Sigmoid colon (tissue), 3 donors: ENCODE data around the gene REM2.

Experiments used
- POLR2A ChIP-seq, 2 donors: fragments of 450-650 bp; IDR thresholded peaks; one replicate each; pipeline ENCODE4 v1.6.1; 2016; ENCODE audit warnings: antibody characterized with exemption in 2 of 2, mild to moderate bottlenecking in 2 of 2, moderate library complexity in 2 of 2
- TF ChIP-seq, protein P1 (sequence below), 4 experiments: fragments of 450-650 bp in 3 of 4; fragments of 200-600 bp in 1 of 4; IDR thresholded peaks; one replicate each; pipeline ENCODE4 v1.5.1; 2016 to 2019; ENCODE audit warnings: antibody characterized with exemption in 4 of 4, mild to moderate bottlenecking in 3 of 4, moderate library complexity in 2 of 4

DNA sequence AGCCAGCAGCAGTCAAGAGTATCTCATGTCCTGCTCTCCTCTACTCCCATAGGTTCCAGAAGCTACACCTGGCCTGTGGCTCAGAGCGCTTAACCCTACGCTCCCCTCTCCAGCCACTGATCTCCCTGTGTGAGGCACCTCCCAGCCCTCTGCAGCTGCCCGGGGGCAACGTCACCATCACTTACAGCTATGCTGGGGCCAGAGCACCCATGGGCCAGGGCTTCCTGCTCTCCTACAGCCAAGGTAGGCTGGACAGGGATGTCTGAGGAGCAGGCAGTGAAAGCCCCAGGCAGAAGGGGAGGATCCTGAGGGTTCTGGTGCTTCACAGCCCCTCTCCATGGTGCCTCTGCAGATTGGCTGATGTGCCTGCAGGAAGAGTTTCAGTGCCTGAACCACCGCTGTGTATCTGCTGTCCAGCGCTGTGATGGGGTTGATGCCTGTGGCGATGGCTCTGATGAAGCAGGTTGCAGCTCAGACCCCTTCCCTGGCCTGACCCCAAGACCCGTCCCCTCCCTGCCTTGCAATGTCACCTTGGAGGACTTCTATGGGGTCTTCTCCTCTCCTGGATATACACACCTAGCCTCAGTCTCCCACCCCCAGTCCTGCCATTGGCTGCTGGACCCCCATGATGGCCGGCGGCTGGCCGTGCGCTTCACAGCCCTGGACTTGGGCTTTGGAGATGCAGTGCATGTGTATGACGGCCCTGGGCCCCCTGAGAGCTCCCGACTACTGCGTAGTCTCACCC lies 7.8 kb upstream of the REM2 start:
- TF ChIP-seq, protein P1, sequence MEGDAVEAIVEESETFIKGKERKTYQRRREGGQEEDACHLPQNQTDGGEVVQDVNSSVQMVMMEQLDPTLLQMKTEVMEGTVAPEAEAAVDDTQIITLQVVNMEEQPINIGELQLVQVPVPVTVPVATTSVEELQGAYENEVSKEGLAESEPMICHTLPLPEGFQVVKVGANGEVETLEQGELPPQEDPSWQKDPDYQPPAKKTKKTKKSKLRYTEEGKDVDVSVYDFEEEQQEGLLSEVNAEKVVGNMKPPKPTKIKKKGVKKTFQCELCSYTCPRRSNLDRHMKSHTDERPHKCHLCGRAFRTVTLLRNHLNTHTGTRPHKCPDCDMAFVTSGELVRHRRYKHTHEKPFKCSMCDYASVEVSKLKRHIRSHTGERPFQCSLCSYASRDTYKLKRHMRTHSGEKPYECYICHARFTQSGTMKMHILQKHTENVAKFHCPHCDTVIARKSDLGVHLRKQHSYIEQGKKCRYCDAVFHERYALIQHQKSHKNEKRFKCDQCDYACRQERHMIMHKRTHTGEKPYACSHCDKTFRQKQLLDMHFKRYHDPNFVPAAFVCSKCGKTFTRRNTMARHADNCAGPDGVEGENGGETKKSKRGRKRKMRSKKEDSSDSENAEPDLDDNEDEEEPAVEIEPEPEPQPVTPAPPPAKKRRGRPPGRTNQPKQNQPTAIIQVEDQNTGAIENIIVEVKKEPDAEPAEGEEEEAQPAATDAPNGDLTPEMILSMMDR (IDR thresholded peaks at IDR 0.05): no peak
- TF ChIP-seq POLR2A (IDR thresholded peaks at IDR 0.05): no peak
